GM04503 (cell line): ENCODE results near the gene FBLN2.

Experiments
- DNase-seq: peaks from one replicate; pipeline ENCODE4 v3.0.0-alpha.2; 2012; ENCODE audit warnings: low read depth

FBLN2 gene

GRCh38 chr3:13582366-13583250, 33.7 kb downstream of the FBLN2 start:
- no peak for DNase-seq

- no peak for DNase-seq
Observed at GRCh38 chr3:13583251-13584180, 34.6 kb downstream of the FBLN2 start.

- no peak for DNase-seq
Observed at GRCh38 chr3:13584427-13584891, 35.5 kb downstream of the FBLN2 start.

GRCh38 chr3:13584901-13585300, 36.0 kb downstream of the FBLN2 start:
- no peak for DNase-seq

GRCh38 chr3:13587442-13587841, 38.5 kb downstream of the FBLN2 start:
- DNase-seq, result no peak

GRCh38 chr3:13588221-13588701, 39.3 kb downstream of the FBLN2 start:
- DNase-seq, result no peak

GRCh38 chr3:13588993-13589392, 40.1 kb downstream of the FBLN2 start:
- DNase-seq, result no peak

- DNase-seq, result no peak
Observed at GRCh38 chr3:13590841-13591520, 42.1 kb downstream of the FBLN2 start.

- no peak for DNase-seq
Observed at GRCh38 chr3:13593615-13594014, 44.7 kb downstream of the FBLN2 start.

- DNase-seq, result no peak
Observed at GRCh38 chr3:13594146-13594545, 45.2 kb downstream of the FBLN2 start.

GRCh38 chr3:13594991-13595421, 46.1 kb downstream of the FBLN2 start:
- DNase-seq, result no peak

GRCh38 chr3:13595485-13595884, 46.6 kb downstream of the FBLN2 start:
- no peak for DNase-seq

- DNase-seq, result no peak
Observed at GRCh38 chr3:13596426-13597205, 47.7 kb downstream of the FBLN2 start.

GRCh38 chr3:13597661-13598060, 48.7 kb downstream of the FBLN2 start:
- DNase-seq, result no peak

- DNase-seq, result no peak
Observed at GRCh38 chr3:13598201-13598600, 49.3 kb downstream of the FBLN2 start.

- no peak for DNase-seq
Observed at GRCh38 chr3:13598926-13599886, 50.3 kb downstream of the FBLN2 start.

- DNase-seq, result no peak
Observed at GRCh38 chr3:13599887-13600450, 51.0 kb downstream of the FBLN2 start.

- no peak for DNase-seq
Observed at GRCh38 chr3:13600950-13601691, 52.2 kb downstream of the FBLN2 start.

GRCh38 chr3:13601692-13602080, 52.8 kb downstream of the FBLN2 start:
- DNase-seq, result no peak
